GM12801 (cell line): ENCODE results near the gene CTLA4.

Source experiments
- CTCF ChIP-seq: IDR thresholded peaks from one replicate; pipeline ENCODE4 v1.5.1; 2011; ENCODE audit warnings: control low read depth; ENCODE audit not compliant: insufficient read length; ENCODE audit errors: extremely low read depth

The CTLA4 gene

DNA sequence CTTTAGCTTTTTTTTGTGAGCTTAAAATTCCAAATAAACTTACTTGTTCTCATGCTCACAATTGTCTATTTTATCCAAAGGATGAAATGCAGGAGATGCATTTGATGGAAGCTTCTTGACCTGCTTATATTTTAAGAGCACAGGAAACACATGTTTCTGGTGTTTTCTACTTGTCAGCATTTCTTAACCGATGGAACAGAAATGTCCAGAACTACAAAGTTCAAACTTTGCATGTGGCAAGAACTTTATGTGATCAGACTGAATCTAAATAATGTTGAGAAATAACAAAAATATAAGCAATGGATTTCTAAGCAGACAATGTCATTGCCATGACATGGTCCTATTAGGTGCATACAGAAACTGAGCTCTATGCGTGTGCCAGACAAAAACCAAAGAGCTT, 9.9 kb upstream of the CTLA4 start:
- TF ChIP-seq CTCF: no peak

DNA sequence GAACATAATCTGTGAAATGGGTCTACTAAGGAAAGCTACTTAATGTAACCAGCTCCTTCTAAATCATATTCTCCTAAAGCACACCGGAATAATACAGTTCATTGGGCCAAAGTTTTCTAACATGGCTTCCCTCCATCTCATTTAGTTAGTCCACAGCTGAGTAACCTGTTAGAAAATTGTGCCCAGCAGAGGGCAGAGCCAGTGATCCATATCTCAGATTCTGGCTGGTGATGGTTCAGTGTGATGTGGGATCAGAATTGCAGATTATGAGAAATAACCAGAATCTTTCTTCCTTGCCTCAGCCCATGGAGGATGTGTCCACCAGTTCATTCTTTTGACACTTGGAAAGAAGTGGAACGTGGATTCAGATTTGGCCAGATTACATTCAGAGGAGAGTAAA, 9.4 kb upstream of the CTLA4 start:
- TF ChIP-seq CTCF: no peak

GRCh38 chr2:203859030-203859789, 8.4 kb upstream of the CTLA4 start:
- no peak for TF ChIP-seq CTCF

GRCh38 chr2:203861197-203861596, 6.4 kb upstream of the CTLA4 start:
- TF ChIP-seq CTCF: no peak

GRCh38 chr2:203861607-203862006, 6.0 kb upstream of the CTLA4 start:
- TF ChIP-seq CTCF: no peak

DNA sequence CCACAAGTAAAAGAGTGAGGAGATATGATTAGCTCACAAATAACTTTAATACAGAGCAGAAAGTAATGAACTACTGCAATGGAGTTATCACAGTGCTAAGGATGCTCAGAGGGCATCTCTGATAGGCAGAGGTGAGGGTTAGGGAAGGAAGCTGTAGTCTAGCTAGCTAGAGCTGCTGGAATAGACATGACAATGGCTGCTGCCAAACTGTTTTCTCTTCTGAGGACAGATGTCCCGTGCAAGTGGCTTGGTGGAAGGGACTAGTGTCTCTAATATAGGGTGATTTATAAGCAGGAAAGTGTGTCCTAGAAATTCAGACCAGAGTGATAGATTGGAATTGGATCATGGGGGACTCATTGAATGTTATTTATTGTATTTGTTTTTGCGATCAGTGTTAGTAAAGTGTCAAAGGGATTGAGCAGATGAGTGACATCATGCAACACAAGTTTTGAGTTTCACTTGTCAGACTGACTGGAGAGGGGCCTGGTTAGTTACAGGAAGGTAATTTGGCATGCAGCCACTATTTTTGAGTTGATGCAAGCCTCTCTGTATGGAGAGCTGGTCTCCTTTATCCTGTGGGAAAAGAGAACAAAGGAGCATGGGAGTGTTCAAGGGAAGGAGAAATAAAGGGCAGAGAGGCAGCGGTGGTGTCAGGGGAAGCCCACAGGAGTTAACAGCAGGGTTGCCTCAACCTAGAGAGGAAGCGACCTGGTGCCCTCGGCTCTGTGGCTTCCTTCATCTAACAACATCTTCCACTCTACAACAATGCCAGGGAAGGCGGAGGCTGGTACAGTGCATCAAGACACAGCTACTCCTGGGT, 1.9 kb downstream of the CTLA4 start:
- TF ChIP-seq CTCF: no peak

DNA sequence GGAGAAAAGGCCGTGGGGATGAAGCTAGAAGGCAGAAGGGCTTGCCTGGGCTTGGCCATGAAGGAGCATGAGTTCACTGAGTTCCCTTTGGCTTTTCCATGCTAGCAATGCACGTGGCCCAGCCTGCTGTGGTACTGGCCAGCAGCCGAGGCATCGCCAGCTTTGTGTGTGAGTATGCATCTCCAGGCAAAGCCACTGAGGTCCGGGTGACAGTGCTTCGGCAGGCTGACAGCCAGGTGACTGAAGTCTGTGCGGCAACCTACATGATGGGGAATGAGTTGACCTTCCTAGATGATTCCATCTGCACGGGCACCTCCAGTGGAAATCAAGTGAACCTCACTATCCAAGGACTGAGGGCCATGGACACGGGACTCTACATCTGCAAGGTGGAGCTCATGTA, 2.9 kb downstream of the CTLA4 start:
- no peak for TF ChIP-seq CTCF
